ENCODE measurements around the gene ARHGEF19.

DNA sequence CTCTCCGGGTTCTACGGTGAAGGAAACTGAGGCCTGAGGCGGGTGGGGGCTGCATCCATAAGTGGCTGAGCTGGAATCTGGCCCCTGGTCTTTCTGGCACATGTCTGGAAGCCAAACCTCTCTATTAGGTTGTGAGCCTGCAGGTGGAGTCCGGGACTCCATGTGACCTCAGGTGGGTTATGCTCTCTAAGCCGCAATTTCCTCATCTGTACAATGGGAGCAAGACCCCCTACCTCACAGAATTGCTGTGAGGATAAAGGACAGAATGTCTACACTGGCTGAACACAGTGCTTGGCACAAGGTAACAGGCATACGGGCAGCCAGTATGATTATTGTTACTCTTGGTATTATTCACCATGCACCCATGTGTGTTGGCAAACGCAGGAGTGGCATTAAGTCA, 63.3 kb downstream of the ARHGEF19 start:
- no peak for TF ChIP-seq EZH2 (IDR thresholded peaks at IDR 0.05; ENCODE audit: insufficient read depth, poor library complexity, severe bottlenecking)
- TF ChIP-seq EZH2phosphoT487 (IDR thresholded peaks at IDR 0.05; ENCODE audit: insufficient read depth, low read depth), result no peak

All from GM23248 (cell line).